ENCODE results near the gene EIF2A.
"Not testable (repeated sequence)": the region's sequence is repeated elsewhere in the genome, so short reads cannot be mapped to it uniquely, and the experiment has no call there.

The EIF2A gene

DNA sequence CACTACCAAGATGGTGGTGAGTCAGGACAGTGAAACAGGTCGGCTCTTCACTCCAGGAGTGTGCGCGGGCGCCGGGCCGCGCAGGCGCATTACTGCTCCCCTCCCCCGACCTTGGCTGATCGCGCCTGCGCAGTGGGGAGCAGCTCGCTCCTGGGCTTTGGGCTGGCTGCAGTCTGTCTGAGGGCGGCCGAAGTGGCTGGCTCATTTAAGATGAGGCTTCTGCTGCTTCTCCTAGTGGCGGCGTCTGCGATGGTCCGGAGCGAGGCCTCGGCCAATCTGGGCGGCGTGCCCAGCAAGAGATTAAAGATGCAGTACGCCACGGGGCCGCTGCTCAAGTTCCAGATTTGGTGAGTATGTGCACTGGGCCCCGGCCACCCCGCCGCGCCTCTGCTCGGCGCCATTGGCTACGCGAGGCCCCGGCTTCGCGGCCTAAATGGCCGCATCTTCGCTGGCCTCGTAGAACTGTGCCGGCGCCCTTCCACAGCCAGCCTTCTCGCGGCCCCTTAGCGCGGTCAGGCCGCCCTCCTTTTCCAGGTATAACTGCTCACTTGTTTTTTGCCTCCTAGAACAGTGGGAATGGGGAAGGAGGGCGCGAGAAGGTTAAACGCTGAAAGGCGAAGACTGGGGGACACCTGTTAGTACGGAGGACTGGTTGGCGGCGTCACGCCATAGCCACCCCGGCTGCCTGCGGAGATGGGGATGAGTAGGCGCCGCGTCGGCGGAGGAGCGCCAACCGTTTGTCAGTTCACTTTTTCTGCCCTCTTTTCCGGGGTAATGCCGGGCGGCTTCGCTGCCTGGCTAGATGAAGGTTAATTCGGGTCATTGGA lies 56.8 kb downstream of the EIF2A start, which contains the start of gene SELENOT:
SELENOT (plus strand) TSS at position 169 of the 827 bp plus-strand sequence; CDS start at position 211, 42 bp downstream.
- DNase-seq = peak; percentile 94

DNA sequence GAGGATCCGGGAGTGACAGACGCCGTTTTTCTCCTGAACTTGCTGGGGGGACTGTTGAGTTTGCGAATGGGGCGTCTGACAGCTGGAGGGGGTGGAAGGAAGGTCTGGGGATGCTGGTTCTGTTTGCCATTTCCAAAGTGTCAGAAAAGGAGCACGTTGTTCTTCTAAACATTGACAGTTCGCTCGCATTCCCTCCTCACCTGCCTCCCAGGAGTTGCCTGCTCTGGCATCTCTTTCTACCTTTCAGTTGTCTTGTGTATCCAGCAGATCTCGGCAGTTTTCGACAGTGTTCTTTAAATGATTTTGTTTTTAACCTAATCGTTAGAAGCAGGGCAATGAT lies 57.4 kb downstream of the EIF2A start:
- DNase-seq = peak; percentile 37

DNA sequence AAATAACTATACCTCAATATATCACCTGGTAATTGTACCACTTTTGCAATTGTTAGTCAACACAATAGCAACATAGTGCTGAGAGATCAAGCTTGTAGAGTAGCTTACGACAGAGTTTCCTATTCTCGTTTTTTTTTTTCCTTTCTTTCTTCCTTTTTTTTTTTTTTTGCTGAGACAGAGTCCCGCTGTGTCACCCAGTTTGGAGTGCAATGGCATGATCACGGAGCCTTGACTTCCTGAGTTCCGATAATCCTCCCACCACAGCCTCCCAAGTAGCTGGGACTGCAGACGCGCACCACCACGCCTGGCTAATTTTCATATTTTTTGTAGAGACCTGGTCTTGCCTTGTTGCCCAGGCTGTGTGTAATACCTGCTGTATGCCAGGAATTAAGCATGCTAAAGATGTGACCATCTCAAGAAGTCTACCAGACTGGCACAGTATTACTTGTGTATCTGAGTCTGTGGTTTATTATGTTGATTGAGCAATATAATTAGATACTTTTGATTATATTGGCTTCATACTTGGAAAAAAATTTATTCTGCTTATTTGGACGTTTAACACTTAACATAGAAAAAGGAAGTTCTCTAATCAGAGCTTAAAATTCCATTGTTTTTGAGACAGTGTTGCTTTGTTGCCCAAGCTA lies 59.5 kb downstream of the EIF2A start:
- DNase-seq = peak; percentile 81

DNA sequence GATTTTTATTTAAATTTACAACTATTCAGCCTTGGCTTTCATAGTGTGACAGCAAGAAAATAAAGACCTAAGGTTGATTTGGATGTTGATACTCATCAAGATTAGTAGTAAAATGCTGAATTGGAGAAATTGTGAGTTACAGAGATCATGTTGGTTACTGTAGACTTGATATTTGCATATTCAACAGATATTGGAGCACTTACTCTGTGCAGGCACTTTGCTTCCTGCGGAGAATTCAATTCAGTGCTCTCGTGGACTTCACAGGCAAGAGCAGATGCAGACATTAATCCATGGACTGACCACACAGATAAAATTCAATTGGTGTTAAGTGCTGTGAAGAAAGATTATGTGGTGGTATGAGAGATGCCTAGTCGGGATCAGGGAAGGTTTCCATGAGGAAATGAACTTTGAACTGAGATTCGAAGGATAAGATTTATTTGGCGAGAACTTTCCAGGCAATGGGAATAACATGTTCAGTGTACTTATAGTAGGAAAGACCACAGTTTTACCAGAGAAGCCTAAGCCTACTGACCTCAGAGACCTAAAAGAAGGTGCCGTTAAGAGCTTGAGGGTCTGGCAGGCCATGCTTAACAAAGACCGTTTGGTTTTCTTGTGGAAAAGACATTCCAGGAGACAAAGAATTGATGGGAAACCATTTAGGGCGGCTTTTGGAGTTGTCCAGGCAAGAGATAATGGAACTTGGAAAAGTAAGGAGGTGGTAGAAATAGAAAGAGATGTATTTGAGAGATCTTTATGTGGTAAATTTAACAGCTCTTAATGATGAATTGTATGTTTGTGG lies 60.9 kb downstream of the EIF2A start:
- DNase-seq = peak; percentile 6

DNA sequence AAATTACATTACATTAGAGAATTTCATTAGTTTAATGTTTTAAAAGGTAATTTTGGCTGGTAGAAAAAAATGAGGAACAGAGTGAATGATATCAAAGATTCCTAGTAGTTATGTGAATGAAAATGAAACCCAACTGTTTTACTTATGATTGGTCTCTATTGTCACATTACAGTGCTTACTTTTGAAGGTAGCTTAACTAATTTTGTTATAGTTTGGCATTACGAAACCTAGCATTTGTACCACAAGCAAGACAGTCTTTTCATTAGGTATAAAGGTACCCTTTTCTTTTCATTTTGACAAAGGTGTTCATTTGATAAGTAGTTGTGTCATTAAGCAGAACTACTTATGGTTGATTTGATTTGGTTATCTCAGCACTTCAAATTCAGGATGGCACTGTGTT lies 63.4 kb downstream of the EIF2A start:
- peak; percentile 24 for DNase-seq

DNA sequence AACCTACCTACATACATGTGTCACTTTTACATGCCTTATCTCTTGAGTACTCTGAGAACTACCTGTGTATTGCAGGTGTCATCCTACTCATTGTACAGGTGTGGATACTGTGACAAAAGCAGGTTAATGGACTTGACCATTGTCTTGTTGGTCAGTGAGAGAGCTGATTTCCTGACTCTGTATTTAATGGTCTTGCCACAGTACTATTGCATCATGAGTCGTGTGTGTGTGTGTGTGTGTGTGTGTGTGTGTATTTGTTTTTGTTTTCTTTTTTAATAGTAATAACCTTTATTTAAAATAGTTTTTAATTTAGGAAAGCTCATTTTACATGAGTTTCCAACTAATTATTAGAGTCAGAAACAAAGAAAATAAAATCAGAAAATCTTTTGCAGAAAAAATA lies 64.2 kb downstream of the EIF2A start:
- DNase-seq = no peak

GRCh38 chr3:150611666-150612065 lies 65.1 kb downstream of the EIF2A start:
- no peak for DNase-seq

- no peak for DNase-seq
Observed at GRCh38 chr3:150612494-150612893, 65.9 kb downstream of the EIF2A start.

DNA sequence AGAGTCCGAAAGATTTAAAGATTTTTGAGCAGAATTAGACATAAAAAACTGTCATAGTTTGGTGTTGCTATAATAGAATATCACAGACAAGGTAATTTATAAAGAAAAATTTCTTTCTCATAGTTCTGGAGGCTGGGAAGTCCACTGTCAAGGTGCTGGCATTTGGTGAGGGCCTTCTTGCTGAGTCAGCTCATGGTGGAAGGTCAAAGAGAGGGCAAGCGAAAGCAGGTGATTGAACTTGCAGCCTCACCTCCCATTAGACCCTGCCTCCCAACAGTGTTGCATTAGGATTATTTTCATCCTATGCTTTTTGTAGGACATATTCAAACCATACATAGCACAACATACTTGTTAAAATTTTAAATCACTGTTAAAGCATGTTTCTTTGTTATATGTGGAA lies 66.4 kb downstream of the EIF2A start:
- DNase-seq = no peak

DNA sequence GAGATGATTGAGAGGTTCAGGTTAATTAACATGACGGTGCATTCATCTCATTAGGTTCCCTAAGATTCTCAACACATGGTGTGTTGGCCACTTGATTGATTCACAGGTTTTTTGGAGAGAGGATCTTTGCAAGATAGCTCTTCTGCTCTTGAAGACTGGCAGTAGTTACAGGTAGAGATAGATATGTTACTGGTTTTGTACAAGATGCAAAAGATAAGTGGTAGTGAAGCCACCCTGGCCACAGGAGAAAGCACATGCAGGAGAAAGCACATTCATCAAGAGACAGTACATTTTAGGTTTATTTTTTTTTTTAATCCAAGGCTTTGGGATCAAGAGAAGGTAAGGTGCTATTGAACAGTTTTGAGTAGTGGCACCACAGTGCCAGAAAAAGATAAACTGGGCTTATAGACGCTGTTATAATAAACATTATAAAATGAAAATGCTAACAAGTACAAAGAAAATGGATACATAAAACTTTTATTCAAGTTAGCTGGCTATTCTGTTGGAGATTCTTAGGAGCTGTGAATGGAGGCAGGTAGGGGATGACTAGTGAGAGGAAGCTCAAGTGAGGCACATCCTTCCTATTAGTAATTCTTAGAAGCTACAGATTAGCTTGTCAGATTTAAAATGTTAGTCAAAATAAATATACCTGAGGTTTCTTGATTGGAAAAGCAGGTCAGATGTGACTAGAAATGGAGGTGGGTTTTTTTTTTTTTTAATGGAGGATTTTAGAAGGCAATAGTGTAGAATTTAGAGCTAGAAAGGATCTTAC lies 67.3 kb downstream of the EIF2A start:
- no peak for DNase-seq

DNA sequence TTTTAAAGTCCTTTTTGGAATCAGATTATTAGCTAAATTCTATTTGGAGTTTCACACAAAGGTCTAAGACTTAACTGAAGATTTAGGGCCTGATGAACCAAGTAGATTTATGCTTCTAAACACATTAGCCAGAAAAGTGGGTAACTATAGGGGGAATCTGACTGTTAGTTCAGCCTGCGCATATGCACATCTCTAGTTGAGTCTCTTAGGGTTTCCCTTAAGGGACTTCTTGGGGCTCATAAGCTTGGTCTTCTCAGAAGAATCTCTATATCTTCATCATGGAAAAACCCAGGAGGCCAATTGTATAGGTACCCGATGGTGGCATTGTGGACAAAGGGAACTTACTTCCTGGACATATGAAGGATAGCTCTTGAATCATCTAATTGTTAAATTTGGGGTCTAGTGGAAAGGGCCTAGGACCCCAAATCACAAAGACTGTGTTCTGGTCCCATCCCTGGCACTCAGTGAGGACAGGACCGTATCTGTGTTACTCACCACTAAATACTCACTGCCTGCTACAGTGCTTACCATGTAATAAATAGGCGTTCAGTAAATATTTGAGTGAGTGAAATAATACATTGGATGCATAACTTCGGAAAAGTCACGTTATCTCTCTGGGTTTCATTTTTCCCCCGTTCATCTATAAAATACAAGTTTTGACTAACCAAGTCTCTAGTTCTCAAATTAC lies 73.6 kb downstream of the EIF2A start:
- no peak for DNase-seq

DNA sequence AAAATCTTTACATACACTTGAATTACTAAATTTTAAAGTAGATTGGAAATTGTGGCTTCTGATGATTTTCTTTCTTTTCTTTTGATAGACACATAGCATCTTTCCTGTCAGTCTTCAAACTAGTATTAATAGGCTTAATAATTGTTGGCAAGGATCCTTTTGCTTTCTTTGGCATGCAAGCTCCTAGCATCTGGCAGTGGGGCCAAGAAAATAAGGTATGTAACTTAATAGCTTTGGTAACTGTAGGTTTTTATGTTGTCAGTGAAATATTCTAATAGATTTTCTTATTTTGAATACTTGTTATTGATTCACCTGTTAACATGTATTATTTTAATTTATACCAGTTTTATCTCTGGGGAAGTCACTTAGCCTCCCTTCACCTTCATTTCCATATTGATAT lies 76.4 kb downstream of the EIF2A start:
- not testable (repeated sequence) for DNase-seq

DNA sequence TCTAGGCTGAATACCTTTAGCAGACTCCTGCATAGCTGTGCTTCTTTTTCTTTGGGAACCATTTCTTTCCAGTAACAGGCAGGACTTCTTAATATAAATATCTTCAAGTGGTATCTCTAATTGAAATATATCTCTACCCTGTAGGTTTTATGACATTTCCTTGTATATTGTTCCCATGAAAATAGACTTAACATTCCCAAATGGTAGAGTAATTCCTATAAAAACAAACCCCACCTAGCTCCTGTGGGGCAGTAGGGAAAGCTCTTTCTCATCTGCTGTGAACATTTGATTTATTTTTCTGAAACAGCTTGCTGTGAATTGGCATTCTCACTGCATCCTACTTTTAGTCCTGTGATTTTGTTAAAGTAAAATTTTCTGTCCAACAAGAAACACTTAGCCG lies 77.4 kb downstream of the EIF2A start:
- no peak for DNase-seq

DNA sequence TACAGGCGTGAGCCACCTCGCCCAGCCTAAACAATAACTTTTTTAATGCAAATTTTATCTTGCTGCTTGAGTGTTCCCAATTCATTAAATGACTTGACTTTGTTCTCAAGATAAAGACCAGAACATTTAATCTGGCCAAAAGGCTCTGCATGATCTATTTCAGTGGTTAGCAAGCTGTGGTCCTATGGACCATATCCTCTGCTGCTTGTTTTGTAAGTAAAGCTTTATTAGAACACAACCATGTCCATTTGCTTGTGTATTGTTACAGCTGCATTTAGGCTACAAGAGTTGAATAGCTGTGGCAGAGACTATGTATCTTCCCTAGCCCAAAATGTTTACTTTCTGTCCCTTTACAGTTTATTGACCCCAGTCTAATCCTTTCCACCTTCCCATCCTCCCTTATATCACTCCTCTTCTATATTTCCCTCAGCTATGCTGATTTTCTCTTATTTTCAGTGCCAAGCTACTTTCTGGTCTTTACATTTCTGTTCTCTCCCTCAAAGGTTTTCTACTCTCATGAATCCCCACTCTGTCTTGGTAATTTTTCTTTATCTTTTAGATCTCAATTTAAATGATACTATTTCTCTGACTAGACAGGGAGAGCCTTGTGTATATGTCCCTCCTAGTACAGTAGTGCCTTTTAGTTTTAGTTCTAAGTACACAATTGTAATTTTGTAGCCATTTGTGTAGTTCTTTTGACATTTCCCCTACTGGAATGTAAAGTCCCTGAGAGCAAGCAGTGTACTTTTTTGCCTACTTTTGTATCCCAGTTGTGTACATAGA lies 79.8 kb downstream of the EIF2A start:
- no peak for DNase-seq

GRCh38 chr3:150627557-150627956 lies 81.0 kb downstream of the EIF2A start:
- DNase-seq = no peak

GRCh38 chr3:150631515-150632221 lies 85.1 kb downstream of the EIF2A start:
- peak; percentile 29 for DNase-seq

- DNase-seq = peak; percentile 21
Observed at GRCh38 chr3:150635076-150635475, 88.5 kb downstream of the EIF2A start.

- peak; percentile 51 for DNase-seq
Observed at GRCh38 chr3:150635526-150635925, 88.9 kb downstream of the EIF2A start.
